Thoracic aorta (tissue), 2 donors: ENCODE results near the gene MYO10. TPM values are rescaled to one million over a fixed set of nuclear protein-coding genes. Genes with fewer than 3 reads are reported as not detected.
A peak's percentile ranks its signal among the peaks of the same experiment; 100 is the strongest.

Source experiments
- ATAC-seq: fragments of 150-250 bp; one replicate; pipeline ENCODE4 v1.8.0; 2017; ENCODE audit warnings: low read depth; ENCODE audit not compliant: insufficient number of reproducible peaks, low FRiP score
- DNase-seq: peaks from one replicate; pipeline ENCODE4 v3.0.0-alpha.2; 2020; ENCODE audit warnings: low spot score
- H3K27ac ChIP-seq, 2 donors: fragments of 200-600 bp; sonication (generic); 1 replicate in 1 of 2; 2 replicates in 1 of 2; pipeline ENCODE4 v1.5.1; 2016; ENCODE audit warnings: mild to moderate bottlenecking in 2 of 2, moderate library complexity in 2 of 2
- H3K27me3 ChIP-seq: fragments of 200-600 bp; sonication (generic); replicated peaks from 2 replicates; pipeline ENCODE4 v1.6.0; 2016; ENCODE audit warnings: mild to moderate bottlenecking; ENCODE audit not compliant: insufficient read depth
- H3K36me3 ChIP-seq: fragments of 200-600 bp; sonication (generic); one replicate; pipeline ENCODE4 v1.5.1; 2016
- H3K4me1 ChIP-seq, 2 donors: fragments of 200-600 bp; sonication (generic); 1 replicate in 1 of 2; 2 replicates in 1 of 2; pipeline versions ENCODE4 v1.5.1 to v1.6.0; 2016; ENCODE audit warnings: low read depth in 2 of 2, mild to moderate bottlenecking in 1 of 2; ENCODE audit not compliant: control insufficient read depth in 1 of 2
- H3K4me3 ChIP-seq: fragments of 200-600 bp; sonication (generic); 2 replicates; pipeline ENCODE4 v1.5.1; 2016; ENCODE audit warnings: mild to moderate bottlenecking
- H3K9me3 ChIP-seq: fragments of 200-600 bp; sonication (generic); 2 replicates; pipeline ENCODE4 v1.5.1; 2016
- CTCF ChIP-seq: fragments of 200-600 bp; sonication (generic); IDR thresholded peaks from one replicate; pipeline ENCODE4 v1.5.1; 2019; ENCODE audit warnings: antibody characterized with exemption
- total RNA-seq, 2 donors: library from RNA; depleted of rRNA; stranded (reverse); fragments of >200 nt; gene quantifications; one replicate each; pipeline versions ENCODE4 v1.1.0 to v1.2.3, GENCODE V29; 2016

The MYO10 gene
- total RNA-seq, 2 donors from 2014 or later = 11.4 to 41.7 TPM

- Histone ChIP-seq H3K27ac (no peak overlapping the region), H3K4me3 (no peak overlapping the region), H3K27me3 (no peaks in the 10 kb centered on the region), H3K9me3 (no peaks in the 10 kb centered on the region), H3K4me1 (peaks cover 0 to 5% of the 10 kb centered on the region in 2 donors), H3K36me3 (no peaks in the 10 kb centered on the region)
- no peak for DNase-seq
- no peak for TF ChIP-seq CTCF
- ATAC-seq = no peak
These were observed 125.8 kb downstream of the MYO10 start for GRCh38 chr5:16810208-16810854.

- Histone ChIP-seq H3K36me3 (no peaks in the 10 kb centered on the region), H3K27ac (peak overlapping the region in 1 of 2 donors; percentile 22), H3K4me1 (peaks cover 0 to 5% of the 10 kb centered on the region in 2 donors), H3K4me3 (no peak overlapping the region), H3K9me3 (no peaks in the 10 kb centered on the region), H3K27me3 (no peaks in the 10 kb centered on the region)
- no peak for TF ChIP-seq CTCF
- DNase-seq (no peak), ATAC-seq (no peak)
These were observed 126.5 kb downstream of the MYO10 start for GRCh38 chr5:16809395-16810207.

- no peak overlapping the region for H3K4me3 ChIP-seq
- no peaks in the 10 kb centered on the region for H3K27me3 ChIP-seq
- ATAC-seq = no peak
- H3K27ac ChIP-seq = no peak overlapping the region
- DNase-seq = no peak
- no peak for TF ChIP-seq CTCF
- no peaks in the 10 kb centered on the region for H3K36me3 ChIP-seq
- no peaks in the 10 kb centered on the region for H3K9me3 ChIP-seq
- peaks cover 0 to 5% of the 10 kb centered on the region in 2 donors for H3K4me1 ChIP-seq
These were observed 127.1 kb downstream of the MYO10 start for GRCh38 chr5:16809010-16809394.

- H3K9me3 ChIP-seq = no peaks in the 10 kb centered on the region
These were observed 128.1 kb downstream of the MYO10 start for GRCh38 chr5:16808021-16808420.

More at GRCh38 chr5:16808021-16808420, 128.1 kb downstream of the MYO10 start:
- H3K27ac ChIP-seq = no peak overlapping the region
- no peak for DNase-seq
- H3K4me3 ChIP-seq = no peak overlapping the region
- no peak for TF ChIP-seq CTCF
- no peak for ATAC-seq
- no peaks in the 10 kb centered on the region for H3K27me3 ChIP-seq
- peaks cover 0 to 5% of the 10 kb centered on the region in 2 donors for H3K4me1 ChIP-seq
- H3K36me3 ChIP-seq = no peaks in the 10 kb centered on the region
